Measurements from ENCODE around the gene TMEM132C.

The TMEM132C gene

GRCh38 chr12:128467882-128468281, 200.9 kb downstream of the TMEM132C start:
- H3K9me2 ChIP-seq (replicated peaks; ENCODE audit: insufficient read depth, low read length) = no peaks in the 10 kb centered on the region
- H3K9me3 ChIP-seq (ENCODE audit: insufficient read depth, low read length) = no peaks in the 10 kb centered on the region
- H4K20me1 ChIP-seq (ENCODE audit: low read depth, low read length) = no peaks in the 10 kb centered on the region
- H3K9ac ChIP-seq (ENCODE audit: low read length) = no peak overlapping the region
- no peak overlapping the region for H2AFZ ChIP-seq (ENCODE audit: low read depth, low read length, severe bottlenecking)
- no peaks in the 10 kb centered on the region for H3K36me3 ChIP-seq (ENCODE audit: low read length)
- no peaks in the 10 kb centered on the region for H3K79me2 ChIP-seq (ENCODE audit: insufficient read depth, low read length)
- H3F3A ChIP-seq (ENCODE audit: insufficient read depth) = no peaks in the 10 kb centered on the region
- H3K4me2 ChIP-seq (ENCODE audit: low read depth, low read length, poor library complexity, severe bottlenecking) = no peak overlapping the region
- TF ChIP-seq EZH2phosphoT487 (conservative IDR thresholded peaks at IDR 0.05; ENCODE audit: low read length) (no peak), CTCF (IDR thresholded peaks at IDR 0.05; ENCODE audit: insufficient read depth, low read length, poor library complexity, severe bottlenecking) (no peak)
- no peaks in the 10 kb centered on the region for H3K27me3 ChIP-seq (ENCODE audit: low read length)
- H3K4me3 ChIP-seq (ENCODE audit: insufficient read depth, low read length, poor library complexity, severe bottlenecking) = no peak overlapping the region
- H3K27ac ChIP-seq (ENCODE audit: low read depth, low read length) = no peak overlapping the region

GRCh38 chr12:128468926-128469325, 202.0 kb downstream of the TMEM132C start:
- no peaks in the 10 kb centered on the region for H3K9me2 ChIP-seq (replicated peaks; ENCODE audit: insufficient read depth, low read length)
- no peaks in the 10 kb centered on the region for H3K27me3 ChIP-seq (ENCODE audit: low read length)

GRCh38 chr12:128471491-128471890, 204.5 kb downstream of the TMEM132C start:
- no peaks in the 10 kb centered on the region for H3F3A ChIP-seq (ENCODE audit: insufficient read depth)
- H3K79me2 ChIP-seq (ENCODE audit: insufficient read depth, low read length) = no peaks in the 10 kb centered on the region
- H3K9ac ChIP-seq (ENCODE audit: low read length) = no peak overlapping the region
- no peaks in the 10 kb centered on the region for H3K36me3 ChIP-seq (ENCODE audit: low read length)
- H4K20me1 ChIP-seq (ENCODE audit: low read depth, low read length) = no peaks in the 10 kb centered on the region
- no peaks in the 10 kb centered on the region for H3K9me2 ChIP-seq (replicated peaks; ENCODE audit: insufficient read depth, low read length)
- H2AFZ ChIP-seq (ENCODE audit: low read depth, low read length, severe bottlenecking) = no peak overlapping the region
- no peak overlapping the region for H3K4me3 ChIP-seq (ENCODE audit: insufficient read depth, low read length, poor library complexity, severe bottlenecking)
- no peak overlapping the region for H3K27ac ChIP-seq (ENCODE audit: low read depth, low read length)
- no peaks in the 10 kb centered on the region for H3K27me3 ChIP-seq (ENCODE audit: low read length)
- no peaks in the 10 kb centered on the region for H3K9me3 ChIP-seq (ENCODE audit: insufficient read depth, low read length)
- H3K4me2 ChIP-seq (ENCODE audit: low read depth, low read length, poor library complexity, severe bottlenecking) = no peak overlapping the region
- TF ChIP-seq CTCF (IDR thresholded peaks at IDR 0.05; ENCODE audit: insufficient read depth, low read length, poor library complexity, severe bottlenecking) = no peak
- TF ChIP-seq EZH2phosphoT487 (conservative IDR thresholded peaks at IDR 0.05; ENCODE audit: low read length) = no peak

More at GRCh38 chr12:128468926-128469325, 202.0 kb downstream of the TMEM132C start:
- no peaks in the 10 kb centered on the region for H4K20me1 ChIP-seq (ENCODE audit: low read depth, low read length)
- H3F3A ChIP-seq (ENCODE audit: insufficient read depth) = no peaks in the 10 kb centered on the region
- H3K79me2 ChIP-seq (ENCODE audit: insufficient read depth, low read length) = no peaks in the 10 kb centered on the region
- no peaks in the 10 kb centered on the region for H3K36me3 ChIP-seq (ENCODE audit: low read length)
- no peaks in the 10 kb centered on the region for H3K9me3 ChIP-seq (ENCODE audit: insufficient read depth, low read length)
- H3K4me2 ChIP-seq (ENCODE audit: low read depth, low read length, poor library complexity, severe bottlenecking) = no peak overlapping the region
- H3K27ac ChIP-seq (ENCODE audit: low read depth, low read length) = no peak overlapping the region
- no peak overlapping the region for H2AFZ ChIP-seq (ENCODE audit: low read depth, low read length, severe bottlenecking)
- no peak for TF ChIP-seq EZH2phosphoT487 (conservative IDR thresholded peaks at IDR 0.05; ENCODE audit: low read length)
- no peak for TF ChIP-seq CTCF (IDR thresholded peaks at IDR 0.05; ENCODE audit: insufficient read depth, low read length, poor library complexity, severe bottlenecking)
- H3K4me3 ChIP-seq (ENCODE audit: insufficient read depth, low read length, poor library complexity, severe bottlenecking) = no peak overlapping the region
- no peak overlapping the region for H3K9ac ChIP-seq (ENCODE audit: low read length)
